ENCODE measurements around the gene CCSER2.

GRCh38 chr10:84397735-84398144 lies 69.4 kb downstream of the CCSER2 start:
- no peak for TF ChIP-seq CTCF (IDR thresholded peaks at IDR 0.05)
- TF ChIP-seq EZH2 (IDR thresholded peaks at IDR 0.05; ENCODE audit: borderline replicate concordance, insufficient read depth, low read depth, low read length, poor library complexity, severe bottlenecking) = no peak
